K562 (cell line): ENCODE results near the gene PMVK. TPM values are rescaled to one million over a fixed set of nuclear protein-coding genes. Genes with fewer than 3 reads are reported as not detected.

Experiments used
- CXXC5 ChIP-seq: fragments of 250-450 bp; sonication (Bioruptor Pico); IDR thresholded peaks from 2 replicates; pipeline ENCODE4 v1.8.0; 2022; ENCODE audit warnings: inconsistent platforms, mild to moderate bottlenecking, moderate library complexity
- DACH1 ChIP-seq: fragments of 450-650 bp; IDR thresholded peaks from 2 replicates; pipeline ENCODE4 v1.6.1; 2018; ENCODE audit not compliant: partially characterized antibody
- DIDO1 ChIP-seq: fragments of 450-650 bp; IDR thresholded peaks from 2 replicates; pipeline ENCODE4 v1.6.1; 2016; ENCODE audit warnings: low read depth, missing biosample characterization, missing genetic modification characterization
- IRF2 ChIP-seq: sonication (generic); formaldehyde crosslinking; IDR thresholded peaks from 2 replicates; pipeline ENCODE4 v1.8.1; 2022; ENCODE audit warnings: mild to moderate bottlenecking, missing genetic modification reagents
- LCOR ChIP-seq: sonication (generic); formaldehyde crosslinking; IDR thresholded peaks from 2 replicates; pipeline ENCODE4 v1.8.0; 2022; ENCODE audit warnings: mild to moderate bottlenecking, missing genetic modification reagents
- MNT ChIP-seq, 2 experiments: fragments of 450-650 bp; conservative IDR thresholded peaks; 2 replicates each; pipeline ENCODE4 v1.6.1; 2017; ENCODE audit warnings: mild to moderate bottlenecking in 2 of 2, moderate library complexity in 2 of 2
- MTA3 ChIP-seq: fragments of 450-650 bp; formaldehyde crosslinking; IDR thresholded peaks from 2 replicates; pipeline ENCODE4 v1.6.1; 2017; ENCODE audit warnings: mild to moderate bottlenecking, borderline replicate concordance
- NCOA2 ChIP-seq, 2 experiments: fragments of 450-650 bp; IDR thresholded peaks; 2 replicates each; pipeline ENCODE4 v1.6.1; 2018; ENCODE audit warnings: mild to moderate bottlenecking in 2 of 2, moderate library complexity in 1 of 2; ENCODE audit not compliant: partially characterized antibody in 2 of 2
- NONO ChIP-seq, 2 experiments: fragments of 200-400 bp in 1 of 2; fragments of 450-650 bp in 1 of 2; formaldehyde crosslinking in 1 of 2; IDR thresholded peaks; 2 replicates each; pipeline ENCODE4 v1.6.1; 2017; ENCODE audit warnings: low read depth in 2 of 2, mild to moderate bottlenecking in 2 of 2, moderate library complexity in 2 of 2, low read length in 1 of 2
- NR4A1 ChIP-seq, 2 experiments: fragments of 250-450 bp in 1 of 2; fragments of 450-650 bp in 1 of 2; sonication (Bioruptor Pico) in 1 of 2; IDR thresholded peaks; 2 replicates each; pipeline versions ENCODE4 v1.4.0 to v1.6.1; 2016 to 2020; ENCODE audit warnings: mild to moderate bottlenecking in 2 of 2, missing compliant biosample characterization in 1 of 2, missing genetic modification characterization in 1 of 2, moderate library complexity in 1 of 2
- RBBP5 ChIP-seq: fragments of 200-600 bp; sonication (generic); IDR thresholded peaks from 2 replicates; pipeline ENCODE4 v1.6.1; 2012; ENCODE audit warnings: borderline replicate concordance, mild to moderate bottlenecking, low read length, control low read depth, inconsistent platforms; ENCODE audit not compliant: insufficient read depth, poor library complexity, severe bottlenecking
- RBM25 ChIP-seq: fragments of 200-400 bp; formaldehyde crosslinking; IDR thresholded peaks from 2 replicates; pipeline ENCODE4 v1.6.1; 2018; ENCODE audit warnings: low read length, low read depth, moderate library complexity; ENCODE audit not compliant: severe bottlenecking
- SIN3A ChIP-seq, 2 experiments: fragments of 150-350 bp in 1 of 2; IDR thresholded peaks; 2 replicates each; pipeline ENCODE4 v1.6.1; 2011 to 2016; ENCODE audit warnings: borderline replicate concordance in 2 of 2, low read depth in 2 of 2, low read length in 2 of 2, mild to moderate bottlenecking in 2 of 2, moderate library complexity in 2 of 2; ENCODE audit not compliant: control insufficient read depth in 1 of 2
- SNRNP70 ChIP-seq: fragments of 200-400 bp; formaldehyde crosslinking; optimal IDR thresholded peaks from 2 replicates; pipeline ENCODE3; 2017; ENCODE audit warnings: low read depth, low read length
- TEAD1 ChIP-seq, 2 experiments: fragments of 450-650 bp in 1 of 2; sonication (generic) in 1 of 2; formaldehyde crosslinking; IDR thresholded peaks; 2 replicates each; pipeline versions ENCODE4 v1.4.0 to v1.8.0; 2020 to 2022; ENCODE audit warnings: mild to moderate bottlenecking in 2 of 2, missing genetic modification reagents in 1 of 2
- THAP12 ChIP-seq: fragments of 250-450 bp; sonication (Bioruptor Pico); IDR thresholded peaks from 2 replicates; pipeline ENCODE4 v1.9.0; 2021; ENCODE audit warnings: mild to moderate bottlenecking, inconsistent platforms
- TOE1 ChIP-seq, 2 experiments: fragments of 450-650 bp in 1 of 2; sonication (generic) in 1 of 2; formaldehyde crosslinking in 1 of 2; IDR thresholded peaks; 2 replicates each; pipeline versions ENCODE4 v1.7.1 to v1.8.0; 2016 to 2022; ENCODE audit warnings: borderline replicate concordance in 2 of 2, mild to moderate bottlenecking in 2 of 2, antibody characterized with exemption in 1 of 2, inconsistent platforms in 1 of 2, low read depth in 1 of 2, missing genetic modification reagents in 1 of 2, moderate library complexity in 1 of 2
- USF2 ChIP-seq: sonication (generic); formaldehyde crosslinking; IDR thresholded peaks from 2 replicates; pipeline ENCODE4 v1.5.0; 2020; ENCODE audit warnings: missing genetic modification reagents
- ZNF143 ChIP-seq: sonication (generic); formaldehyde crosslinking; IDR thresholded peaks from 2 replicates; pipeline ENCODE4 v1.9.0; 2022; ENCODE audit warnings: mild to moderate bottlenecking, missing genetic modification reagents
- ZNF76 ChIP-seq: fragments of 250-450 bp; sonication (Bioruptor Pico); IDR thresholded peaks from 2 replicates; pipeline ENCODE4 v1.4.0; 2020; ENCODE audit warnings: mild to moderate bottlenecking, moderate library complexity, borderline replicate concordance
- polyA plus RNA-seq, 8 experiments: library from polyadenylated mRNA; depleted of rRNA in 4 of 8; stranded (reverse) in 5 of 8; unstranded in 3 of 8; fragments of >200 nt; fragmentation: Nextera tagmentation in 2 of 8; fragmentation: Illumina TruSeq in 1 of 8; extraction: Ambion mirVana in 2 of 8; extraction: Trizol in 1 of 8; gene quantifications; 2 replicates each; pipeline versions ENCODE4 v1.2.1 to v1.2.3, GENCODE V29; 2011 to 2014; ENCODE audit warnings: inconsistent platforms in 1 of 8, missing spikeins in 1 of 8
- total RNA-seq, 7 experiments: library from RNA; depleted of rRNA in 6 of 7; stranded (reverse); fragments of >200 nt in 6 of 7; fragmentation: Illumina TruSeq in 2 of 7; extraction: Trizol in 2 of 7; gene quantifications; 2 replicates each; pipeline versions ENCODE4 v1.2.1 to v1.2.3, GENCODE V29; 2011 to 2021; ENCODE audit warnings: low replicate concordance in 1 of 7

PMVK gene
- total and polyA plus RNA-seq, 9 of the 15 experiments (the other 6 are each of a cell fraction or from before 2014, with no cell fraction given), result 1.1 to 15.3 (median 6.3) TPM

GRCh38 chr1:154955718-154956543, 19.4 kb upstream of the PMVK start, which contains the start of gene PBXIP1 (continued):
- peak; percentile 76 for TF ChIP-seq RBM25
- 0 out of 2 replicates have a peak, but pooled peaks have one; percentile 37 for TF ChIP-seq NR4A1 (CRISPR knock-in tag; IDR thresholded peaks at IDR 0.05)
- TF ChIP-seq NR4A1 (tag; IDR thresholded peaks at IDR 0.05), result no peak
- TF ChIP-seq DACH1, result peak; percentile 63
- TF ChIP-seq ZNF143 (CRISPR knock-in tag), result no peak
- TF ChIP-seq TEAD1 (CRISPR knock-in tag; IDR thresholded peaks at IDR 0.05), result no peak
- TF ChIP-seq SIN3A (IDR thresholded peaks at IDR 0.05; ENCODE audit: borderline replicate concordance in 2 of 2, control insufficient read depth in 1 of 2, low read depth in 2 of 2, low read length in 2 of 2), result 0 out of 4 replicates have a peak, but pooled peaks of 1 of the 2 experiments have one; percentile 24
- TF ChIP-seq RBBP5, result peak; percentile 22
- TF ChIP-seq ZNF76, result no peak
- no peak for TF ChIP-seq SNRNP70
- TF ChIP-seq NONO (IDR thresholded peaks at IDR 0.05; ENCODE audit: low read depth in 2 of 2, low read length in 1 of 2), result no peak
- TF ChIP-seq THAP12 (CRISPR knock-in tag), result no peak
- TF ChIP-seq LCOR (CRISPR knock-in tag), result peak; percentile 52
- TF ChIP-seq USF2 (CRISPR knock-in tag), result peak; percentile 86
- TF ChIP-seq MTA3, result 0 out of 2 replicates have a peak, but pooled peaks have one; percentile 13
- no peak for TF ChIP-seq NCOA2 (IDR thresholded peaks at IDR 0.05; ENCODE audit: partially characterized antibody in 2 of 2)
- peak; percentile 98 for TF ChIP-seq TOE1 (IDR thresholded peaks at IDR 0.05; ENCODE audit: borderline replicate concordance)
- TF ChIP-seq TOE1 (CRISPR knock-in tag; IDR thresholded peaks at IDR 0.05; ENCODE audit: borderline replicate concordance, low read depth), result no peak
- TF ChIP-seq MNT (conservative IDR thresholded peaks at IDR 0.05), result peak in 1 of 2 experiments; percentile 39; a peak in 1 of 4 replicates
- TF ChIP-seq DIDO1, result 0 out of 2 replicates have a peak, but pooled peaks have one; percentile 41
- TF ChIP-seq CXXC5 (CRISPR knock-in tag), result no peak; the same call in 1 of the 2 replicates
- TF ChIP-seq IRF2 (CRISPR knock-in tag), result no peak
